ENCODE results near the gene XRCC1. TPM values are rescaled to one million over a fixed set of nuclear protein-coding genes. Genes with fewer than 3 reads are reported as not detected.

The XRCC1 gene
- total and polyA plus RNA-seq, 2 of the 4 experiments (the other 2 are of a cell fraction): 12.5 to 21.3 TPM

DNA sequence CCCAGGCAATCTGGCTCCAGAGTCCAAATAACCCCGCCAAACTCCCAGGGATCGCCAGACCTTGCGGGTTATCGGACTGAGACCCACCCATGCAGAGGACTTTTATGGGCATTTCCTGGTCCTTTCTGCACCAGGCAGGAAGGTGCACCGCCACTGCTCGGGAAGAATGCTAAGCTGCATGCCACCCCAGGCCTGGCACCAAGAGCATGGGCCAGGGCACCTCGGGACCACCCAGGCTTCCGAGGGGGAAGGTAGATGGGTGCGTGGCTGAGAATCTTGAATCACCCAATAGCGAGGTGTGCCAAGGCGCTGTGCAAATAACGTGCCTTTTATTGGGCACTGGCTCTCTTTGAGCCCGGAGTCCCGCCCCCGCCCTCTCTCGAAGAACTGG, 42.8 kb downstream of the XRCC1 start:
- TF ChIP-seq BHLHE40 (IDR thresholded peaks at IDR 0.05; ENCODE audit: low read depth, low read length): no peak
- TF ChIP-seq SMC3 (IDR thresholded peaks at IDR 0.05; ENCODE audit: low read depth, low read length): no peak
- no peak for TF ChIP-seq MXI1 (IDR thresholded peaks at IDR 0.05; ENCODE audit: borderline replicate concordance, low read depth, low read length)
- TF ChIP-seq NFE2L2 (IDR thresholded peaks at IDR 0.05; ENCODE audit: low read depth, low read length): no peak
- TF ChIP-seq, protein P1, sequence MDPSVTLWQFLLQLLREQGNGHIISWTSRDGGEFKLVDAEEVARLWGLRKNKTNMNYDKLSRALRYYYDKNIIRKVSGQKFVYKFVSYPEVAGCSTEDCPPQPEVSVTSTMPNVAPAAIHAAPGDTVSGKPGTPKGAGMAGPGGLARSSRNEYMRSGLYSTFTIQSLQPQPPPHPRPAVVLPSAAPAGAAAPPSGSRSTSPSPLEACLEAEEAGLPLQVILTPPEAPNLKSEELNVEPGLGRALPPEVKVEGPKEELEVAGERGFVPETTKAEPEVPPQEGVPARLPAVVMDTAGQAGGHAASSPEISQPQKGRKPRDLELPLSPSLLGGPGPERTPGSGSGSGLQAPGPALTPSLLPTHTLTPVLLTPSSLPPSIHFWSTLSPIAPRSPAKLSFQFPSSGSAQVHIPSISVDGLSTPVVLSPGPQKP (IDR thresholded peaks at IDR 0.05; ENCODE audit: borderline replicate concordance, low read depth, low read length): no peak
- no peak for TF ChIP-seq CEBPB (IDR thresholded peaks at IDR 0.05; ENCODE audit: low read depth, low read length)
- TF ChIP-seq, protein P2, sequence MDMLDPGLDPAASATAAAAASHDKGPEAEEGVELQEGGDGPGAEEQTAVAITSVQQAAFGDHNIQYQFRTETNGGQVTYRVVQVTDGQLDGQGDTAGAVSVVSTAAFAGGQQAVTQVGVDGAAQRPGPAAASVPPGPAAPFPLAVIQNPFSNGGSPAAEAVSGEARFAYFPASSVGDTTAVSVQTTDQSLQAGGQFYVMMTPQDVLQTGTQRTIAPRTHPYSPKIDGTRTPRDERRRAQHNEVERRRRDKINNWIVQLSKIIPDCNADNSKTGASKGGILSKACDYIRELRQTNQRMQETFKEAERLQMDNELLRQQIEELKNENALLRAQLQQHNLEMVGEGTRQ (IDR thresholded peaks at IDR 0.05; ENCODE audit: low read depth, low read length): no peak
- no peak for TF ChIP-seq RAD21 (IDR thresholded peaks at IDR 0.05; ENCODE audit: low read length)
- TF ChIP-seq MAZ (IDR thresholded peaks at IDR 0.05; ENCODE audit: borderline replicate concordance, low read depth, low read length): no peak
- TF ChIP-seq MAFK (IDR thresholded peaks at IDR 0.05; ENCODE audit: low read depth, low read length): no peak
- TF ChIP-seq FOS (IDR thresholded peaks at IDR 0.05; ENCODE audit: low read depth, low read length): no peak
- TF ChIP-seq, protein P3, sequence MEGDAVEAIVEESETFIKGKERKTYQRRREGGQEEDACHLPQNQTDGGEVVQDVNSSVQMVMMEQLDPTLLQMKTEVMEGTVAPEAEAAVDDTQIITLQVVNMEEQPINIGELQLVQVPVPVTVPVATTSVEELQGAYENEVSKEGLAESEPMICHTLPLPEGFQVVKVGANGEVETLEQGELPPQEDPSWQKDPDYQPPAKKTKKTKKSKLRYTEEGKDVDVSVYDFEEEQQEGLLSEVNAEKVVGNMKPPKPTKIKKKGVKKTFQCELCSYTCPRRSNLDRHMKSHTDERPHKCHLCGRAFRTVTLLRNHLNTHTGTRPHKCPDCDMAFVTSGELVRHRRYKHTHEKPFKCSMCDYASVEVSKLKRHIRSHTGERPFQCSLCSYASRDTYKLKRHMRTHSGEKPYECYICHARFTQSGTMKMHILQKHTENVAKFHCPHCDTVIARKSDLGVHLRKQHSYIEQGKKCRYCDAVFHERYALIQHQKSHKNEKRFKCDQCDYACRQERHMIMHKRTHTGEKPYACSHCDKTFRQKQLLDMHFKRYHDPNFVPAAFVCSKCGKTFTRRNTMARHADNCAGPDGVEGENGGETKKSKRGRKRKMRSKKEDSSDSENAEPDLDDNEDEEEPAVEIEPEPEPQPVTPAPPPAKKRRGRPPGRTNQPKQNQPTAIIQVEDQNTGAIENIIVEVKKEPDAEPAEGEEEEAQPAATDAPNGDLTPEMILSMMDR (conservative IDR thresholded peaks at IDR 0.05; ENCODE audit: low read depth, low read length): no peak
- no peak for TF ChIP-seq POLR2A (IDR thresholded peaks at IDR 0.05; ENCODE audit: low read depth, low read length)
- no peak for TF ChIP-seq RCOR1 (IDR thresholded peaks at IDR 0.05; ENCODE audit: insufficient replicate concordance, low read length)
- TF ChIP-seq RFX5 (IDR thresholded peaks at IDR 0.05; ENCODE audit: low read depth, low read length): no peak
- TF ChIP-seq CHD1 (IDR thresholded peaks at IDR 0.05; ENCODE audit: low read depth, low read length): no peak
- H3K9me1 ChIP-seq (ENCODE audit: insufficient read depth, low read length): peaks cover 12% of the 10 kb centered on the region; the same call in 1 of the 2 replicates
- H2AK9ac ChIP-seq (replicated peaks; ENCODE audit: low read depth, low read length, poor library complexity): peak overlapping the region; percentile 97
- DNase-seq (no peak), ATAC-seq (ENCODE audit: low read depth) (peak; percentile 0)
- H3K4me1 ChIP-seq (ENCODE audit: control insufficient read depth, insufficient read depth, low read length): peaks cover 6% of the 10 kb centered on the region
- peak overlapping the region; percentile 49 for H4K91ac ChIP-seq (ENCODE audit: insufficient read depth, low read depth, low read length)
- peak overlapping the region; percentile 63 for H3K23ac ChIP-seq (ENCODE audit: low read depth, low read length)
- peak overlapping the region; percentile 71 for H3K14ac ChIP-seq (replicated peaks; ENCODE audit: low read depth, low read length)
- H2BK15ac ChIP-seq (ENCODE audit: low read depth, low read length): peak overlapping the region; percentile 39; the same call in 1 of the 3 replicates
- H3K79me1 ChIP-seq (ENCODE audit: low read depth in 1 of 2, low read length in 2 of 2): peaks cover 0 to 10% of the 10 kb centered on the region in 2 experiments; a peak in 2 of 4 replicates
- H3K36me3 ChIP-seq (ENCODE audit: control insufficient read depth, insufficient read depth, low read length): no peaks in the 10 kb centered on the region
- peak overlapping the region; percentile 87 for H3K4me2 ChIP-seq (ENCODE audit: low read depth, low read length)
- H3K27ac ChIP-seq (ENCODE audit: insufficient read depth, low read length): peak overlapping the region; percentile 50
- dilution Hi-C loops (cut with HindIII; ENCODE audit: low sequenced_read_pairs, unreplicated experiment): no loop called here
- H4K5ac ChIP-seq (ENCODE audit: low read depth, low read length): peak overlapping the region; percentile 89
- CTCF ChIA-PET: interaction anchor here (0.6 kb wide), 1 partner anchor 183 kb away, joined by 3 read pairs; no protein-coding TSS in a partner anchor
- intact Hi-C loops (cut with micrococcal nuclease): no loop called here
- 12% methylated on average over 3 of the region's 16 CpGs; no CpG with 5 or more reads in 1 of the 2 experiments for WGBS, 2 experiments (ENCODE audit: extremely low coverage in 2 of 2, insufficient read length in 1 of 2)
- peak overlapping the region; percentile 12; the same call in 1 of the 2 replicates for H3K18ac ChIP-seq (ENCODE audit: low read depth, low read length)
- in situ Hi-C loops (cut with MboI; ENCODE audit: low sequenced_read_pairs): no loop called here
- no peaks in the 10 kb centered on the region for H3K27me3 ChIP-seq (ENCODE audit: control insufficient read depth, insufficient read depth, low read length)
- POLR2A ChIA-PET (ENCODE audit: unreplicated experiment): interaction anchor here (0.6 kb wide), 1 partner anchor 64 kb away, joined by 8 read pairs; no protein-coding TSS in a partner anchor
- peaks cover 5% of the 10 kb centered on the region for H4K20me1 ChIP-seq (ENCODE audit: insufficient read depth, low read length)
- peak overlapping the region; percentile 55 for H3K4me3 ChIP-seq (ENCODE audit: insufficient read depth, low read depth, low read length)
- peak overlapping the region; percentile 58 for H3K9ac ChIP-seq (ENCODE audit: low read depth, low read length)
- H2BK120ac ChIP-seq (ENCODE audit: low read depth, low read length): peak overlapping the region; percentile 66
- H2BK20ac ChIP-seq (ENCODE audit: low read depth, low read length): no peak overlapping the region
- H3K4ac ChIP-seq (ENCODE audit: low read depth, low read length): peak overlapping the region; percentile 91
- H2AK5ac ChIP-seq (ENCODE audit: low read depth, low read length): peak overlapping the region; percentile 72
- H4K8ac ChIP-seq (ENCODE audit: low read depth in 2 of 2, low read length in 2 of 2): peak overlapping the region; percentile 84 to 95
- H2AFZ ChIP-seq (replicated peaks; ENCODE audit: low read length, poor library complexity): peak overlapping the region; percentile 87
- no TSS peak for BruUV-seq (replicated peaks)
- H3K9me3 ChIP-seq (ENCODE audit: control insufficient read depth, insufficient read depth, low read length): no peaks in the 10 kb centered on the region
- peak overlapping the region; percentile 84 for H3K56ac ChIP-seq (ENCODE audit: extremely low read depth, insufficient read depth, low read length)
- H2BK5ac ChIP-seq (ENCODE audit: low read depth, low read length, poor library complexity, severe bottlenecking): peak overlapping the region; percentile 67
